Raji (cell line): ENCODE measurements around the gene ZRANB3.

Source experiments
- POLR2A ChIP-seq: IDR thresholded peaks from 2 replicates; pipeline ENCODE4 v1.6.1; 2011; ENCODE audit warnings: low read depth, low read length, control low read depth; ENCODE audit not compliant: insufficient read depth

The ZRANB3 gene

GRCh38 chr2:135504811-135505210, 26.2 kb downstream of the ZRANB3 start:
- no peak for TF ChIP-seq POLR2A

- no peak for TF ChIP-seq POLR2A
Observed at GRCh38 chr2:135494917-135495316, 36.1 kb downstream of the ZRANB3 start.

- TF ChIP-seq POLR2A = no peak
Observed at GRCh38 chr2:135494503-135494902, 36.5 kb downstream of the ZRANB3 start.

- TF ChIP-seq POLR2A = no peak
Observed at GRCh38 chr2:135490376-135490775, 40.6 kb downstream of the ZRANB3 start.

- no peak for TF ChIP-seq POLR2A
Observed at GRCh38 chr2:135485441-135485840, 45.6 kb downstream of the ZRANB3 start.

- TF ChIP-seq POLR2A = no peak
Observed at GRCh38 chr2:135475128-135475527, 55.9 kb downstream of the ZRANB3 start.

- TF ChIP-seq POLR2A = no peak
Observed at GRCh38 chr2:135473567-135473966, 57.5 kb downstream of the ZRANB3 start.

- no peak for TF ChIP-seq POLR2A
Observed at GRCh38 chr2:135471106-135471505, 59.9 kb downstream of the ZRANB3 start.

GRCh38 chr2:135457279-135457678, 73.7 kb downstream of the ZRANB3 start:
- TF ChIP-seq POLR2A = no peak

GRCh38 chr2:135456835-135457234, 74.2 kb downstream of the ZRANB3 start:
- no peak for TF ChIP-seq POLR2A

GRCh38 chr2:135456431-135456830, 74.6 kb downstream of the ZRANB3 start:
- TF ChIP-seq POLR2A = no peak

GRCh38 chr2:135454608-135455007, 76.4 kb downstream of the ZRANB3 start:
- no peak for TF ChIP-seq POLR2A

- TF ChIP-seq POLR2A = no peak
Observed at GRCh38 chr2:135451966-135452365, 79.1 kb downstream of the ZRANB3 start.

GRCh38 chr2:135424849-135425248, 106.2 kb downstream of the ZRANB3 start:
- TF ChIP-seq POLR2A = no peak

GRCh38 chr2:135422898-135423297, 108.1 kb downstream of the ZRANB3 start:
- no peak for TF ChIP-seq POLR2A

GRCh38 chr2:135411646-135412045, 119.4 kb downstream of the ZRANB3 start:
- no peak for TF ChIP-seq POLR2A

- TF ChIP-seq POLR2A = no peak
Observed at GRCh38 chr2:135409436-135409835, 121.6 kb downstream of the ZRANB3 start.

GRCh38 chr2:135386993-135387392, 144.0 kb downstream of the ZRANB3 start:
- TF ChIP-seq POLR2A = no peak
